LoVo (cell line): Measurements from ENCODE around the gene MSANTD1.

ENCODE experiments used
- DNase-seq: peaks from one replicate; pipeline ENCODE4 v3.0.0-alpha.2; 2016; ENCODE audit warnings: low spot score

The MSANTD1 gene

GRCh38 chr4:3303923-3304710 lies 55.2 kb downstream of the MSANTD1 start:
- DNase-seq = no peak

- no peak for DNase-seq
Observed at GRCh38 chr4:3304831-3305609, 56.1 kb downstream of the MSANTD1 start.

GRCh38 chr4:3305610-3306371 lies 56.8 kb downstream of the MSANTD1 start:
- DNase-seq = no peak
